RPMI7951 (cell line): ENCODE measurements around the gene PATJ. TPM values are rescaled to one million over a fixed set of nuclear protein-coding genes. Genes with fewer than 3 reads are reported as not detected.
"Not testable (repeated sequence)": the region's sequence is repeated elsewhere in the genome, so short reads cannot be mapped to it uniquely, and the experiment has no call there.

Experiments
- DNase-seq: peaks from one replicate; pipeline ENCODE4 v3.0.0-alpha.2; 2012; ENCODE audit warnings: low read depth
- total RNA-seq: library from RNA; depleted of rRNA; stranded (reverse); fragments of >200 nt; shearing (Covaris generic); gene quantifications from 2 replicates; pipeline ENCODE4 v1.2.3, GENCODE V29; 2014

Gene PATJ
- total RNA-seq, 1 experiment from 2014 or later, result 6.1 TPM

DNA sequence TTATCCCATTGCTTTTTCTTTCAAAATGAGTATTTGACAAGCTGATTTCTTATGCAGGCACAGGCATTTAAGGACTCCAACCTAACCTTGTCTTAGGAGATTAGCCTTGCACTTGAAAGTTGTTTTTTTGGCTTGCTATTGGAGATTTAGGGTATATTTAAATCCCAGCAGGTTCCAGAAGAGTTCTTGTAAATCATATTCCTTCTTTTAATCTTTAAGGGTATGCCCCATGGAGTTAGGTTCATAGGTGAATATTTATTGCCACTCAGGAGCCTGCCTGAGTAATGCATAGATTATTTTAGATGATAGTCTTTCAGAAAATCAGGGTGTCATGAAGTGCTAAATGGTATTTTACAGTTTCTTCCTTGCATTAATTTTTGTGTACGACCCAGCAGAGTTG lies 146.5 kb downstream of the PATJ start:
- DNase-seq, result no peak

DNA sequence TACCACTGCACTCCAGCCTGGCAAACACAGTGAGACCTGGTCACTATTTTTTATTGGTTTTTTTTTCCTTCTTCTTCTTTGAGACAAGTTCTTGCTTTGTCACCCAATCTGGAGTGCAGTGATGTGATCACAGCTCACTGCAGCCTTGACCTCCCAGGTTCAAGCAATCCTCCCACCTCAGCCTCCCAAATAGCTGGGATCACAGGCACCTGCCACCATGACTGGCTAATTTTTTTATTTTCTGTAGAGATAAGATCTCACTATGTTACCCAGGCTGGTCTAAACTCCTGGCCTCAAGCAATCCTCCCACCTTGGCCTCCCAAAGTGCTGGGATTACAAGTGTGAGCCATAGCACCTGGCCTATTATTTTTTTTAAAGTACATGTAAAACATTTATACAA lies 148.2 kb downstream of the PATJ start:
- not testable (repeated sequence) for DNase-seq

GRCh38 chr1:61892977-61893376 lies 150.7 kb downstream of the PATJ start:
- no peak for DNase-seq

GRCh38 chr1:61894296-61894695 lies 152.0 kb downstream of the PATJ start:
- DNase-seq, result not testable (repeated sequence)

GRCh38 chr1:61895175-61895574 lies 152.9 kb downstream of the PATJ start:
- DNase-seq, result no peak

DNA sequence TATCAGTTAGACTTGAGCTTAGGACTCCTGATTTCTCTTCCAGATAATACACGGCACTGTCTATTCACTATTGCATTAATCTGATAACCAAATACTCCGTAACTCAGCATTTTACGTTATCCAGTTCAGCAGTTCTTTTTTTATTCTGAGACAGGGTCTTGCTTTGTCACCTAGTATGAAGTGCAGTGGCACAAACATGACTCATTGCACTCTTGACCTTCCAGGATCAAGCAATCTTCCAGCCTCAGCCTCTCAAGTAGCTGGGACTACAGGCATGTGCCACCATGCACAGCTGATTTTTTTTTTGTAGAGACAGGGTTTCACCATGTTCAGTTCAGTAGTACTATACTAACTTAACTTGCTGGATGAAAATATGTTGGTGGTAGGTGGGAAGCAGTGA lies 156.4 kb downstream of the PATJ start:
- DNase-seq, result no peak

DNA sequence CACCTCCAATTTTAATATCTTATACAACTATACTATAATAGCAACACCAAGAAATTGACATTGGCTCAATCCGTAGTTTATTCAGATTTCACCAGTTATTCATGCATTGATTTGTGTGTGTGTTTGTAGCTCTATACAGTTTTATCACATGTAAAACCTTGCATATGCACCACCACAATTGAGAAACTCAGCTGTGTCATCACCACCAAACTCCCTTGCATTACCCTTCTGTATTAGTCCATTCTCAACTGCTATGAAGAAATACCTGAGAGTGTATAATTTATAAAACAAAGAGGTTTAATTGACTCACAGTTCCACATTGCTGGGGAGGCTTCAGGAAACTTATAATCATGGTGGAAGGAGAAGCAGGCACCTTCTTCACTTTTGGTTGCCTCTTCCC lies 162.1 kb downstream of the PATJ start:
- no peak for DNase-seq

- DNase-seq, result no peak
Observed at GRCh38 chr1:61907102-61907501, 164.8 kb downstream of the PATJ start.

GRCh38 chr1:61910035-61910434 lies 167.8 kb downstream of the PATJ start:
- DNase-seq, result no peak

DNA sequence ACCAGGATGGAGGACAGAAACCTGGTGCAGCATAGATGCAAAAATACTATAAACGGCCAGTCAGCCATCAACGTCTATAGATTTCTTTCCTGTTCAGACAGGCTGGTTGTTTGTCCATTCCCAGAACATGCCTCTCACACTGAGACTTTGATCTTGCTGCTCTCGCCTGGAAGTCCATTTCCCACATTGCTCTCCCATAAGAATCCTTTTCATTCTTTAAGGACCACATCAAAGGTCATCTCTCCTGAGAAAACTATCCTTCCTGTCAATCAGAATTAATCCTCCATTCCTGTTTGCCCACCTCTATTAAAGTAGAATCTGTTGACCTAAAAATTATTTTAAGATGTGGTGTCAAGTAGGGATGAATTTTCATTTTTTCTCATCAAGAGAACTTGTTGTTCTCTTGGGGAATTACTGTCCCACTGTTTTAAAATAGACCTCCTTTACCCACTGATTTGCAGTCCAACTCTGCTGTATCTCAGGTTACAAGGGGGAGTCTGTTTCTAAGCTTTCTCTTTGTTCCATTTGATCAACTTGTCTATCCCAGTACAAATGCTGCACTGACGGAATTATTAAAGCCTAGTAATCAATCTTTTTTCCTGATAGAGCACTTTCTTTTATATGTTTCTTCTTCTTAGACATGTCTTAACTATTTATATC lies 172.7 kb downstream of the PATJ start:
- peak; percentile 1 for DNase-seq

- no peak for DNase-seq
Observed at GRCh38 chr1:61921435-61921834, 179.2 kb downstream of the PATJ start.

DNA sequence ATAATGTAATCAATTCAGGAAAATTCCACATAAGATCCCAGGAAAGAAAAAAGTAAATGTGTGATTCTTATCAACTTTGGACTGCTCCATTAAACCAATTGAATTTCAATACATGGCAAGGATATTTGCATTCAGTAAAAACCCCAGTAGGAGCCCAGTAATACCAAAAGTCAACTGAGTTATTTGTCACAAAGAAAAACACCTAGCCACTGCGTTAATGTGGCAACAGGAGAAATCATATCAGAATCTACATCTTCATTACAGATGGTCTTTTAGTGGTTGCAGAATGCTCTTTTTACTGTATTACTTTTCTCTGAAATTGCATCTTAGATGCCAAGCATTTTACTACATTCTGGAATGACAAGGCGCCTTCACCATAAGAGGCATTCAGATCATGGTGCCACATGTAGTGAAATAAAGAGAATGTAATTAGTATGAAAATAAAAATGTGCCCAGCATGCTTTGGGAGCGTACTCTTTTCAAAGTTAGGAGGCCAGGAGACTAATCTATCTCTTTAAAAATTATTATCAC lies 180.7 kb downstream of the PATJ start:
- DNase-seq, result no peak

- DNase-seq, result no peak
Observed at GRCh38 chr1:61925591-61926298, 183.5 kb downstream of the PATJ start.

DNA sequence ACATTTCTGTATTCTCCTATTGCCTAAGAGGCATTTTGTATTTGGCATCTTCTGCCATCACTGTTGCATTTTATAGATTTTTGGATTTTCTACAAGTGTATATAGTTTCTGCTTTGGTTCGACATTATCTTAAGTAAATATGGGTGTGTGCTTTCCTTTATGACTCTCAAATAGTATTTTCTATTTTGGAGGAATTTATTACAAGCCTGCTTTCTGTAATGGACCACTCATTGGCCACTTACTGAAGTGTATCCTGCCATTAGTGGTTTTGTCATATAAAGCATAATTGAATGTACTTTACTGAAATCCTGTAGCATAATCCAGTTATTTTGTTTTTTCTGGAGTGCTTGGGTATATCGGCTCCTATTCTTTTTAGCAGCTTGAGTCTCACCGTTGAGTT lies 184.3 kb downstream of the PATJ start:
- DNase-seq, result no peak

DNA sequence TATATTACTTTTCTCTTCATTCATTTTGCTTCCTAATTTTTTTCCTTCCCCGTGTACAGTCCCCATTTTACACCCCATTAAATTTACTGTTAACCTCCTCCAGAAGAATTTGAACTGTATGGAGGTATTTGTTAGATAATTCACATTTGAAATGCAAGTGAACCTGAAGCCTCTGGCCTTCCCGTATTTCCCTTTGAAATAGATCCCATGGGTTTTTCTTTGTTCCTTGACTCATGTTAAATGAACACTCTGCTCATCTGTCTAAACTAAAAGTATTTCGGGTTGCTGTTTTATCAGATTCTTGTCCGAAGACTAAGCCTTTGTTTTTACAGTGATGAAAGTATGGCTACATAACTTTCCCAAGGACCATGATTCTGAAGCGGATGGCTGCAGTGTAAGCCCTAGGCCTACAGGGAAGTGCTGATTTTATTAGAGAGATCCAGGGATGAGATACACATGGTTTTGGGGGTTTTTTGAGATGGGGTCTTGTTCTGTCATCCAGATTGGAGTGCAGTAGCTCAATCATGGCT lies 187.9 kb downstream of the PATJ start:
- no peak for DNase-seq

GRCh38 chr1:61931587-61932279 lies 189.5 kb downstream of the PATJ start:
- DNase-seq, result no peak

GRCh38 chr1:61935516-61935915 lies 193.2 kb downstream of the PATJ start:
- DNase-seq, result no peak

- DNase-seq, result no peak
Observed at GRCh38 chr1:61936839-61937238, 194.6 kb downstream of the PATJ start.

DNA sequence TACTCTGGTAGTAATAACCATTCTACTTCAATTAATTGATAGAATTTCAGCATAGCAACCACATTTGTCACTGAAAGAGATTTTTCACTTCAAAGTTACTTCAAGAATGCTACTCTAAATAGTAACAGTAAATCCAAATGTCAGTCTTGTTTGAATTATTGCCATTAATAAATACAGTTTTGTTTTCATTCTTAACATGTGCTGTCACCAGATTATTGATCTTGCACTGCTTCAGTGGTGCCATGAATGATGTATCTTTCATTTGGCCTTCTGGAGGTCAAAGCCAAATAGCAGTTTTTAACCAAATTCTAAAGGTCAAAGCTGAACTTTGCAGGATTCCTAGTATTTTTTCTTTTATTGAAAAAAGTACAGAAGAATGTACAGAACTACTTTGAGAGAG lies 199.5 kb downstream of the PATJ start:
- DNase-seq, result no peak

DNA sequence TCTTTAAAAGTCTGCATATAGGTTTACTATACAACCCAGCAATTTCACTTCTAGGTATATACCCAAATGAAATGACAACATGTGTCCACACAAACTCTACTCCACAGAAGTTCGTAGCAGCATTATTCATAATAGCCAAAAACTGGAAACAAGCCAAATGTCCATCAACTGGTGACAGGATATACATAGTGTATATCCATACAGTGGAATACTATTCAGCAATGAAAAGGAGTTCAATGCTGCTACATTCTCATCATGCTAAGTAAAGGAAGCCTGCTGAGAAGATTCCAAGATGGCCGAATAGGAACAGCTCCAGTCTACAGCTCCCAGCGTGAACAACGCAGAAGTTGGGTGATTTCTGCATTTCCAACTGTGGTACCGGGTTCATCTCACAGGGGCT lies 200.6 kb downstream of the PATJ start:
- no peak for DNase-seq

GRCh38 chr1:61948685-61949084 lies 206.4 kb downstream of the PATJ start:
- not testable (repeated sequence) for DNase-seq

GRCh38 chr1:61950418-61950817 lies 208.1 kb downstream of the PATJ start:
- peak; percentile 1 for DNase-seq
